GM21526 (cell line): ENCODE results near the gene PEAR1.

ENCODE experiments used
- ATAC-seq: cut with Tn5 transposase; IDR thresholded peaks from one replicate; pipeline ENCODE4 v1.9.1; 2021; ENCODE audit warnings: moderate library complexity; ENCODE audit not compliant: unreplicated experiment, low FRiP score

The PEAR1 gene

GRCh38 chr1:156958247-156958714 lies 64.8 kb downstream of the PEAR1 start:
- ATAC-seq, result no peak

GRCh38 chr1:156959414-156959813 lies 65.9 kb downstream of the PEAR1 start:
- no peak for ATAC-seq

GRCh38 chr1:156959925-156960324 lies 66.4 kb downstream of the PEAR1 start:
- ATAC-seq, result no peak

- ATAC-seq, result no peak
These were observed 68.2 kb downstream of the PEAR1 start for GRCh38 chr1:156961709-156962108.

GRCh38 chr1:156963621-156964020 lies 70.1 kb downstream of the PEAR1 start:
- ATAC-seq, result no peak

GRCh38 chr1:156964441-156964840 lies 70.9 kb downstream of the PEAR1 start:
- ATAC-seq, result no peak
